Testis (tissue), 2 donors: ENCODE data around the gene TRIP6.

Experiments
- POLR2A ChIP-seq: fragments of 450-650 bp; IDR thresholded peaks from one replicate; pipeline ENCODE4 v1.6.1; 2017; ENCODE audit warnings: antibody characterized with exemption, mild to moderate bottlenecking, moderate library complexity
- TF ChIP-seq, protein P1 (sequence below), 3 experiments: fragments of 450-650 bp in 2 of 3; fragments of 200-600 bp in 1 of 3; sonication (generic) in 1 of 3; IDR thresholded peaks; one replicate each; pipeline ENCODE4 v1.5.1; 2016 to 2019; ENCODE audit warnings: antibody characterized with exemption in 3 of 3, mild to moderate bottlenecking in 2 of 3, moderate library complexity in 1 of 3

DNA sequence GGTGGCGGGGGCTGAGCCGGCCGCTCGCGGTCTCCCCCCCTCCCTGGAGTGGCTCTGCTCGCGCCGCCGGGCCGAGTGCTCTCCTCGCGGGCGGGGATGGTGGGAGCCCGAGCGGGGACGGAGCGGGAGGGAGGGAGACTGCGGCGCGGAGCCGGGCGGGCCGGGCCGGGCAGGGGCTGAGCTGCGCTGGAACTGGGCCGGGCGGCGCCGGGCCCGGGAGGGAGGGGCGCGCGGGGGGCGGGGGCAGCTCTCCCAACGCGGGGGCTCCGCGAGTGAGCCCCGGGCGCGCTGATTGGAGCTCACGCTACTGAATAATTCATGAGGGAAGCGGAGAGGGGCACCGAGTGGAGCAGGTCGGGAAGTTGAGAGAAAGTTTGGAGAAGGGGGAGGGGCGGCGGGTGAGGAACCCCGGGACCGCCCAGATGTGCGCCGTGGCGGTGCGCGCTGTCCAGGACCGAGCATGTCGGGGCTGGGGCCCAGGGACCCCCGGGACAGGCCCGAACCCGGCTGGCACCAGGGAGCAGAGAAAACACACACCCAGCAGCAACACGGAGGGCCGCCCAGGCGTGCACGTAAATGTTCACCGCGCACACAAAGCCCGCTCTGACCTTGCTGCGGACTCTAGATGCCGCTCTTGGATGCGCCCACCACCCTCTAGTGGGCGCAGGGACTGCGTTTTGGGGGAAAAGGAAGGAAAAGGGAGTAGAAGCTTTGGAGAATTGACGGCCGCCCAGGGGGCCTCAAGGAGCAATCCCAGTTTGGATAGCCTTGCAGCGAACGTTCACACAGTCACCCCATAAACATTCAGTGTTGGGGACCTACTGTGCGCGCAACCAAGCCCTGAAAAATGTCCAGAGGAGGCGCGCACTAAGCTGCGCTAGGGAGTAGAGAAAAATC, 39.6 kb upstream of the TRIP6 start, which contains the start of gene EPHB4:
- TF ChIP-seq, protein P1, sequence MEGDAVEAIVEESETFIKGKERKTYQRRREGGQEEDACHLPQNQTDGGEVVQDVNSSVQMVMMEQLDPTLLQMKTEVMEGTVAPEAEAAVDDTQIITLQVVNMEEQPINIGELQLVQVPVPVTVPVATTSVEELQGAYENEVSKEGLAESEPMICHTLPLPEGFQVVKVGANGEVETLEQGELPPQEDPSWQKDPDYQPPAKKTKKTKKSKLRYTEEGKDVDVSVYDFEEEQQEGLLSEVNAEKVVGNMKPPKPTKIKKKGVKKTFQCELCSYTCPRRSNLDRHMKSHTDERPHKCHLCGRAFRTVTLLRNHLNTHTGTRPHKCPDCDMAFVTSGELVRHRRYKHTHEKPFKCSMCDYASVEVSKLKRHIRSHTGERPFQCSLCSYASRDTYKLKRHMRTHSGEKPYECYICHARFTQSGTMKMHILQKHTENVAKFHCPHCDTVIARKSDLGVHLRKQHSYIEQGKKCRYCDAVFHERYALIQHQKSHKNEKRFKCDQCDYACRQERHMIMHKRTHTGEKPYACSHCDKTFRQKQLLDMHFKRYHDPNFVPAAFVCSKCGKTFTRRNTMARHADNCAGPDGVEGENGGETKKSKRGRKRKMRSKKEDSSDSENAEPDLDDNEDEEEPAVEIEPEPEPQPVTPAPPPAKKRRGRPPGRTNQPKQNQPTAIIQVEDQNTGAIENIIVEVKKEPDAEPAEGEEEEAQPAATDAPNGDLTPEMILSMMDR (IDR thresholded peaks at IDR 0.05), result peak in 1 of 3 experiments; percentile 22
- no peak for TF ChIP-seq POLR2A
